Ishikawa (cell line): ENCODE measurements around the gene KDM7A.

ENCODE experiments used
- CEBPB ChIP-seq: IDR thresholded peaks from 2 replicates; pipeline ENCODE4 v1.6.1; 2012
- CREB1 ChIP-seq: IDR thresholded peaks from 2 replicates; pipeline ENCODE4 v1.6.1; 2012; ENCODE audit warnings: low read depth
- EGR1 ChIP-seq: IDR thresholded peaks from 2 replicates; pipeline ENCODE4 v1.6.1; 2012
- EP300 ChIP-seq: IDR thresholded peaks from 2 replicates; pipeline ENCODE4 v1.6.1; 2012; ENCODE audit warnings: borderline replicate concordance
- FOXM1 ChIP-seq: IDR thresholded peaks from 2 replicates; pipeline ENCODE4 v1.6.1; 2012; ENCODE audit warnings: low read depth, borderline replicate concordance
- MAX ChIP-seq: IDR thresholded peaks from 2 replicates; pipeline ENCODE4 v1.6.1; 2012
- NFIC ChIP-seq: IDR thresholded peaks from 2 replicates; pipeline ENCODE4 v1.6.1; 2012
- RAD21 ChIP-seq: IDR thresholded peaks from 2 replicates; pipeline ENCODE4 v1.6.1; 2012; ENCODE audit warnings: low read depth
- REST ChIP-seq: IDR thresholded peaks from 2 replicates; pipeline ENCODE4 v1.6.1; 2012; ENCODE audit warnings: low read depth, mild to moderate bottlenecking
- TAF1 ChIP-seq: IDR thresholded peaks from 2 replicates; pipeline ENCODE4 v1.6.1; 2012; ENCODE audit warnings: low read depth, mild to moderate bottlenecking
- TCF12 ChIP-seq: IDR thresholded peaks from 2 replicates; pipeline ENCODE4 v1.6.1; 2012; ENCODE audit warnings: low read depth
- TEAD4 ChIP-seq: IDR thresholded peaks from 2 replicates; pipeline ENCODE4 v1.6.1; 2012
- USF1 ChIP-seq: IDR thresholded peaks from 2 replicates; pipeline ENCODE4 v1.6.1; 2012
- YY1 ChIP-seq: IDR thresholded peaks from 2 replicates; pipeline ENCODE4 v1.6.1; 2012; ENCODE audit warnings: low read depth
- ZBTB7A ChIP-seq: IDR thresholded peaks from 2 replicates; pipeline ENCODE4 v1.6.1; 2012; ENCODE audit warnings: low read depth

KDM7A gene

GRCh38 chr7:140189917-140190316 lies 13.1 kb upstream of the KDM7A start:
- no peak for TF ChIP-seq YY1
- TF ChIP-seq USF1 = no peak
- TF ChIP-seq FOXM1 = no peak
- no peak for TF ChIP-seq ZBTB7A
- no peak for TF ChIP-seq MAX
- TF ChIP-seq TCF12 = no peak
- TF ChIP-seq RAD21 = no peak
- no peak for TF ChIP-seq TAF1
- TF ChIP-seq EGR1 = no peak
- no peak for TF ChIP-seq TEAD4
- no peak for TF ChIP-seq CREB1
- no peak for TF ChIP-seq NFIC
- TF ChIP-seq EP300 = no peak

GRCh38 chr7:140182917-140183316 lies 6.1 kb upstream of the KDM7A start:
- TF ChIP-seq EP300 (no peak), TCF12 (no peak), CEBPB (no peak), EGR1 (no peak), ZBTB7A (no peak), YY1 (no peak), MAX (no peak), CREB1 (no peak), NFIC (no peak)

GRCh38 chr7:140179339-140179738 lies 2.6 kb upstream of the KDM7A start:
- TF ChIP-seq MAX (no peak), FOXM1 (no peak), YY1 (no peak), RAD21 (no peak), TAF1 (no peak), REST (no peak), CREB1 (no peak), CEBPB (no peak), EP300 (no peak), NFIC (no peak), USF1 (no peak), TEAD4 (no peak), TCF12 (no peak), EGR1 (no peak)

- no peak for TF ChIP-seq USF1
- TF ChIP-seq CEBPB = no peak
- TF ChIP-seq YY1 = no peak
- TF ChIP-seq TEAD4 = no peak
- no peak for TF ChIP-seq FOXM1
- TF ChIP-seq REST = no peak
Measured at GRCh38 chr7:140176122-140176701, 571 bp downstream of the KDM7A start.

- TF ChIP-seq USF1 = no peak
- TF ChIP-seq EGR1 = peak; percentile 83
- peak; percentile 88 for TF ChIP-seq RAD21
- TF ChIP-seq CEBPB = peak; percentile 53; the same call in 1 of the 2 replicates
- TF ChIP-seq FOXM1 = no peak
- TF ChIP-seq TAF1 = no peak
- no peak for TF ChIP-seq YY1
- no peak for TF ChIP-seq NFIC
- TF ChIP-seq TEAD4 = no peak
- TF ChIP-seq TCF12 = no peak
- no peak for TF ChIP-seq REST
- peak; percentile 85 for TF ChIP-seq MAX
- TF ChIP-seq ZBTB7A = no peak
- TF ChIP-seq CREB1 = peak; percentile 8; the same call in 1 of the 2 replicates
- TF ChIP-seq EP300 = no peak
Measured at GRCh38 chr7:140175221-140176121, 1.3 kb downstream of the KDM7A start.
